Measurements from ENCODE around the gene SPATS2L. TPM values are rescaled to one million over a fixed set of nuclear protein-coding genes. Genes with fewer than 3 reads are reported as not detected.

The SPATS2L gene
- polyA plus RNA-seq, 1 of the 3 experiments (the other 2 are of a cell fraction), result 86.8 TPM

DNA sequence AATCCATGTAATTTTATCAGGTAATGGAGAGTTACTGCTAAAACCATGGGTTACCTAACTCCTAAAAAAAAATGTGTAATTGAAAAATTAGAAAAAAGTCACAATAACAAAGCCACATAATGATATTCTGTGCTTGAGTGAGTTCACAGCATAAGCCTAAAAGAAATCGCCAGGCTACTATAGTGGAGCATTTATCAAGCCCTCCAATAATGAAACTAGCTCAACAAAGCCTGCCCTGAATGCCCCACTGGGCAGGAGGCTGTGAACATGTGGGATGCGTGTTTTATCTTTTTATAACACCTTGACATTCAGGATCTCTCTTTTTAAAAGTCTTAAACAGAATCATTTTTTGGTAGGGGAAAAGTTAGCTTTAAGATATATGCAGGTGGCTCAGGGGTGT lies 117.0 kb downstream of the SPATS2L start:
- H3F3A ChIP-seq (replicated peaks; ENCODE audit: insufficient read depth), result peaks cover 6% of the 10 kb centered on the region
- no peak overlapping the region for H2AFZ ChIP-seq (ENCODE audit: low read depth)
- TF ChIP-seq SIN3A (IDR thresholded peaks at IDR 0.05; ENCODE audit: borderline replicate concordance, low read depth, low read length) (no peak), RFX5 (IDR thresholded peaks at IDR 0.05; ENCODE audit: low read length) (no peak), ELF1 (IDR thresholded peaks at IDR 0.05) (no peak), SMC3 (IDR thresholded peaks at IDR 0.05; ENCODE audit: low read depth, low read length) (no peak), GATA2 (CRISPR knock-in tag; IDR thresholded peaks at IDR 0.05) (no peak)
- TF ChIP-seq, protein P1, sequence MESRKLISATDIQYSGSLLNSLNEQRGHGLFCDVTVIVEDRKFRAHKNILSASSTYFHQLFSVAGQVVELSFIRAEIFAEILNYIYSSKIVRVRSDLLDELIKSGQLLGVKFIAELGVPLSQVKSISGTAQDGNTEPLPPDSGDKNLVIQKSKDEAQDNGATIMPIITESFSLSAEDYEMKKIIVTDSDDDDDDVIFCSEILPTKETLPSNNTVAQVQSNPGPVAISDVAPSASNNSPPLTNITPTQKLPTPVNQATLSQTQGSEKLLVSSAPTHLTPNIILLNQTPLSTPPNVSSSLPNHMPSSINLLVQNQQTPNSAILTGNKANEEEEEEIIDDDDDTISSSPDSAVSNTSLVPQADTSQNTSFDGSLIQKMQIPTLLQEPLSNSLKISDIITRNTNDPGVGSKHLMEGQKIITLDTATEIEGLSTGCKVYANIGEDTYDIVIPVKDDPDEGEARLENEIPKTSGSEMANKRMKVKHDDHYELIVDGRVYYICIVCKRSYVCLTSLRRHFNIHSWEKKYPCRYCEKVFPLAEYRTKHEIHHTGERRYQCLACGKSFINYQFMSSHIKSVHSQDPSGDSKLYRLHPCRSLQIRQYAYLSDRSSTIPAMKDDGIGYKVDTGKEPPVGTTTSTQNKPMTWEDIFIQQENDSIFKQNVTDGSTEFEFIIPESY (IDR thresholded peaks at IDR 0.05; ENCODE audit: borderline replicate concordance, low read depth), result no peak
- no peak overlapping the region for H3K9ac ChIP-seq
- peaks cover 0 to 12% of the 10 kb centered on the region in 2 experiments; a peak in 2 of 4 replicates for H3K4me1 ChIP-seq (ENCODE audit: control insufficient read depth in 1 of 2, insufficient read depth in 2 of 2, low read depth in 1 of 2, low read length in 1 of 2)
- POLR2A ChIA-PET, result no interaction called here
- H3K79me2 ChIP-seq (ENCODE audit: insufficient read depth), result no peaks in the 10 kb centered on the region; the same call in 1 of the 2 replicates
- no peak overlapping the region for H3K27ac ChIP-seq (ENCODE audit: low read depth in 2 of 2, low read length in 1 of 2)
- no peak for DNase-seq
- no peaks in the 10 kb centered on the region for H3K27me3 ChIP-seq (ENCODE audit: insufficient read depth)
- peaks cover 40 to 62% of the 10 kb centered on the region in 2 experiments for H3K36me3 ChIP-seq (replicated peaks in 1 of 2; ENCODE audit: control insufficient read depth in 1 of 2, insufficient read depth in 2 of 2, low read length in 1 of 2)
- H3K4me3 ChIP-seq (ENCODE audit: low read depth in 2 of 2, low read length in 1 of 2), result no peak overlapping the region
- 100% methylated on average over 2 of the region's 2 CpGs for WGBS (ENCODE audit: low lambda C conversion rate)
- no peaks in the 10 kb centered on the region for H4K20me1 ChIP-seq (ENCODE audit: insufficient read depth)
- CTCF ChIA-PET, result interaction anchor here (0.8 to 1.5 kb wide), 6 partner anchors 11 to 444 kb away, joined by 3 to 5 read pairs (median 4); no protein-coding TSS in a partner anchor
- no peak overlapping the region for H3K4me2 ChIP-seq
- no peaks in the 10 kb centered on the region for H3K9me3 ChIP-seq
- no peaks in the 10 kb centered on the region for H3K9me2 ChIP-seq

DNA sequence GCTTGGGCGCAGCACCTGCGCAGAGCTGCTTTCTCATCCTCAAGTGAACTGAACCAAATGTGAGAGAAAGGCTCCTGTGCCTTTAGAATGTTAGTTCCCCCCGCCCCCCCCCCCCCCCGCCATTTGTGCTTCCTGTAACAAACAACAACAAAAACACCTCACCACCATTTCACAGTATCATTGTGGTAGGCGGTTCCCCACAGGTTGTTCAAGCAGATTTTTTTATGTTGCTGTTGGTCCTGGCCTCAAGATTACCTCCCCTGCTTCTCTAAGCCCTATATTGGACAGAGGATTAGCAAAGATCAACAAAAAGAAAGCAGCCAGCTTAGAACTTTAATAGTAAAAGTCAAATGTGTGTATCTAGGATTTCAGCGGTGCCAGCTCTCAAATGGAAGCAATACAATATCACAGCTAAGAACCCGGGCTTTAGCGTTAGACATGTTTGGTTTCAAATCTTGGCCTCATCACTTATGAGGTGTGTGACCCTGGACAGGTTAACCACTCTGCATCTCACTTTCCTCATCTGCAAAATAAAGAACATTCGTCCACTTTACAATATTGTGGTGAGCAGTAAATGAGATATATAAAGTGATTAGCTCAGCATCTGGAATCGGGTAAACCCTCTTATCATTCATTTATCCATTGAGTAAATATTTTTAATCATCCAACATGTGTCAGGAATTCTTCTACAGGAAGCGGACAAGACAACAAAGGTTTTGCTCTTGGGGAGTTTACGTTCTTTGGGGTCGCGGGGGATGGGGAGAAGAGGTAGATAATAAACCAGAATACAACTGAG lies 118.7 kb downstream of the SPATS2L start:
- ChIA-PET POLR2A (no interaction called here), CTCF (interaction anchor here (0.9 to 1.8 kb wide), 3 partner anchors 10 to 445 kb away, joined by 3 to 7 read pairs (median 4); no protein-coding TSS in a partner anchor)
- TF ChIP-seq GATA2 (CRISPR knock-in tag; IDR thresholded peaks at IDR 0.05) (peak; percentile 25; the same call in 1 of the 2 replicates), POLR2AphosphoS5 (IDR thresholded peaks at IDR 0.05; ENCODE audit: low read depth, low read length) (no peak), SMC3 (IDR thresholded peaks at IDR 0.05; ENCODE audit: low read depth, low read length) (no peak), TAF1 (IDR thresholded peaks at IDR 0.05; ENCODE audit: borderline replicate concordance, low read depth, low read length) (no peak), MEF2A (IDR thresholded peaks at IDR 0.05; ENCODE audit: borderline replicate concordance, low read depth) (no peak), RCOR1 (IDR thresholded peaks at IDR 0.05; ENCODE audit: low read length) (peak; percentile 23; the same call in 1 of the 2 replicates), YY1 (IDR thresholded peaks at IDR 0.05; ENCODE audit: low read depth) (no peak)
- TF ChIP-seq, protein P2, sequence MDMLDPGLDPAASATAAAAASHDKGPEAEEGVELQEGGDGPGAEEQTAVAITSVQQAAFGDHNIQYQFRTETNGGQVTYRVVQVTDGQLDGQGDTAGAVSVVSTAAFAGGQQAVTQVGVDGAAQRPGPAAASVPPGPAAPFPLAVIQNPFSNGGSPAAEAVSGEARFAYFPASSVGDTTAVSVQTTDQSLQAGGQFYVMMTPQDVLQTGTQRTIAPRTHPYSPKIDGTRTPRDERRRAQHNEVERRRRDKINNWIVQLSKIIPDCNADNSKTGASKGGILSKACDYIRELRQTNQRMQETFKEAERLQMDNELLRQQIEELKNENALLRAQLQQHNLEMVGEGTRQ (IDR thresholded peaks at IDR 0.05; ENCODE audit: borderline replicate concordance, low read depth, low read length), result no peak
- TF ChIP-seq, protein P3, sequence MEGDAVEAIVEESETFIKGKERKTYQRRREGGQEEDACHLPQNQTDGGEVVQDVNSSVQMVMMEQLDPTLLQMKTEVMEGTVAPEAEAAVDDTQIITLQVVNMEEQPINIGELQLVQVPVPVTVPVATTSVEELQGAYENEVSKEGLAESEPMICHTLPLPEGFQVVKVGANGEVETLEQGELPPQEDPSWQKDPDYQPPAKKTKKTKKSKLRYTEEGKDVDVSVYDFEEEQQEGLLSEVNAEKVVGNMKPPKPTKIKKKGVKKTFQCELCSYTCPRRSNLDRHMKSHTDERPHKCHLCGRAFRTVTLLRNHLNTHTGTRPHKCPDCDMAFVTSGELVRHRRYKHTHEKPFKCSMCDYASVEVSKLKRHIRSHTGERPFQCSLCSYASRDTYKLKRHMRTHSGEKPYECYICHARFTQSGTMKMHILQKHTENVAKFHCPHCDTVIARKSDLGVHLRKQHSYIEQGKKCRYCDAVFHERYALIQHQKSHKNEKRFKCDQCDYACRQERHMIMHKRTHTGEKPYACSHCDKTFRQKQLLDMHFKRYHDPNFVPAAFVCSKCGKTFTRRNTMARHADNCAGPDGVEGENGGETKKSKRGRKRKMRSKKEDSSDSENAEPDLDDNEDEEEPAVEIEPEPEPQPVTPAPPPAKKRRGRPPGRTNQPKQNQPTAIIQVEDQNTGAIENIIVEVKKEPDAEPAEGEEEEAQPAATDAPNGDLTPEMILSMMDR (IDR thresholded peaks at IDR 0.05), result no peak
- Histone ChIP-seq H3K9me2 (no peaks in the 10 kb centered on the region), H3K9me3 (no peaks in the 10 kb centered on the region), H3K4me3 (ENCODE audit: low read depth in 2 of 2, low read length in 1 of 2) (no peak overlapping the region), H3K36me3 (replicated peaks in 1 of 2; ENCODE audit: control insufficient read depth in 1 of 2, insufficient read depth in 2 of 2, low read length in 1 of 2) (peaks cover 26 to 53% of the 10 kb centered on the region in 2 experiments), H3K4me2 (no peak overlapping the region), H3K27ac (ENCODE audit: low read depth in 2 of 2, low read length in 1 of 2) (no peak overlapping the region), H3K27me3 (ENCODE audit: insufficient read depth) (no peaks in the 10 kb centered on the region), H3K9ac (no peak overlapping the region), H4K20me1 (ENCODE audit: insufficient read depth) (no peaks in the 10 kb centered on the region), H2AFZ (ENCODE audit: low read depth) (no peak overlapping the region), H3K4me1 (ENCODE audit: control insufficient read depth in 1 of 2, insufficient read depth in 2 of 2, low read depth in 1 of 2, low read length in 1 of 2) (peaks cover 0 to 25% of the 10 kb centered on the region in 2 experiments; a peak in 2 of 4 replicates), H3K79me2 (ENCODE audit: insufficient read depth) (no peaks in the 10 kb centered on the region; the same call in 1 of the 2 replicates), H3F3A (replicated peaks; ENCODE audit: insufficient read depth) (no peaks in the 10 kb centered on the region)
- DNase-seq, result no peak
- WGBS (ENCODE audit: low lambda C conversion rate), result 87% methylated on average over 14 of the region's 14 CpGs
